Heart left ventricle (tissue), 13 donors: ENCODE results near the gene PTOV1.

Experiments used
- CTCF ChIP-seq, 12 donors: fragments of 200-600 bp; sonication (generic) in 4 of 12; IDR thresholded peaks; one replicate each; pipeline versions ENCODE4 v1.5.0 to v1.8.0; 2018 to 2022; ENCODE audit warnings: antibody characterized with exemption in 12 of 12, mild to moderate bottlenecking in 5 of 12
- POLR2A ChIP-seq, 2 donors: fragments of 450-650 bp; IDR thresholded peaks; one replicate each; pipeline ENCODE4 v1.6.1; 2017; ENCODE audit warnings: antibody characterized with exemption in 2 of 2, mild to moderate bottlenecking in 2 of 2, moderate library complexity in 2 of 2
- donor health status: ischemic (EF 13 %, LVEDD 7.1; RV severe dilation, severe dysfunction).
- donor health status: DM: no; HTN: yes; CAD: no.
- donor health status: DM: no; HTN: no; CAD: no.
- donor health status: ischemic (EF 25% LVEDD 6.9; RV normal size, moderate dysfunction).
- donor health status: ischemic (EF 25% LVEDD 5.7; RV mildly dilated, moderate dysfunction).
- donor health status: ischemic (EF 35%, LVEDD 5.7; RV mildly dilated, moderate dysfunction).
- donor health status: nonischemic (EF 11% LVEDD 7.7; RV severe dilation, severe dysfunction).
- donor health status: DM: yes; HTN: yes; CAD: no.
- donor health status: PGD.
- donor health status: ischemic (EF 29% LVEDD 5.4; RV normal size, mild dysfunction).
- donor health status: nonischemic (EF 23%, LVEDD 6.1; RV moderate dilation, normal function).

- TF ChIP-seq CTCF (IDR thresholded peaks at IDR 0.05) (no peak), POLR2A (IDR thresholded peaks at IDR 0.05) (no peak)
These were observed 11.9 kb upstream of the PTOV1 start for GRCh38 chr19:49838885-49839588.
